ENCODE results near the gene RGS9BP. TPM values are rescaled to one million over a fixed set of nuclear protein-coding genes. Genes with fewer than 3 reads are reported as not detected.

RGS9BP gene
- total RNA-seq, 4 donors from 2014 or later, result 1.5 to 5.5 (median 3.9) TPM

DNA sequence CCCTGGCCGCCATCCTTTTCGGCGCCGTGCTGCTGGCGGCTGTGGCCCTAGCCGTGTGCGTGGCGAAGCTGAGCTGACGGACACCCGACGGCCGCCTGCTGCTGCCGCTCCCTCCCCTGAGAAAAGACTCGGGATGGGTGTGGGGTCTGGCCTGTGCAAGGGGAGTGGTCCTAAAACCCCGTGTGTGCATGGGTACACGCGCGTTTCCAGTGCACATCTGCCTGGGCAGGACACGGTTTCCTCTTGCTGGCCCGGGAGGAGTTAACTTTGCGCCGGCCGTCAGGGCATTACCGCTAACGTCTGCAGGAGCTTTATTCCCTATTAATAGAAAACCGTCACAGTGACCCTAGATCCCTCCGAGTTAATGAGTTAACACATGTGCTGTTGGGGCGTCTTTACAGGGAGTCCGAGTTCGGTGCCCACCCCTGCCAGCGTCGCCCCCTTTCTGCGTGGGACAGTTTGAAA lies 1.3 kb downstream of the RGS9BP start:
- no peaks in the 10 kb centered on the region for H3K36me3 ChIP-seq
- TF ChIP-seq EP300 (IDR thresholded peaks at IDR 0.05), result no peak
- no peak for TF ChIP-seq POLR2AphosphoS5 (IDR thresholded peaks at IDR 0.05)
- TF ChIP-seq POLR2A (IDR thresholded peaks at IDR 0.05; ENCODE audit: low read depth), result no peak
- intact Hi-C loops (cut with DNase I), result no loop called here
- H3K9me3 ChIP-seq, result no peaks in the 10 kb centered on the region
- peaks cover 0 to 13% (median 0%) of the 10 kb centered on the region in 4 donors for H3K27me3 ChIP-seq
- no peak for DNase-seq (ENCODE audit: extremely low spot score)
- peak overlapping the region; percentile 87 to 93 (median 90) for H3K27ac ChIP-seq (replicated peaks in 1 of 4)
- 25% methylated on average over 22 of the region's 33 CpGs for WGBS
- H3K4me3 ChIP-seq, result peak overlapping the region; percentile 75 to 96 (median 92)
- peaks cover 28 to 51% (median 47%) of the 10 kb centered on the region in 4 donors for H3K4me1 ChIP-seq

DNA sequence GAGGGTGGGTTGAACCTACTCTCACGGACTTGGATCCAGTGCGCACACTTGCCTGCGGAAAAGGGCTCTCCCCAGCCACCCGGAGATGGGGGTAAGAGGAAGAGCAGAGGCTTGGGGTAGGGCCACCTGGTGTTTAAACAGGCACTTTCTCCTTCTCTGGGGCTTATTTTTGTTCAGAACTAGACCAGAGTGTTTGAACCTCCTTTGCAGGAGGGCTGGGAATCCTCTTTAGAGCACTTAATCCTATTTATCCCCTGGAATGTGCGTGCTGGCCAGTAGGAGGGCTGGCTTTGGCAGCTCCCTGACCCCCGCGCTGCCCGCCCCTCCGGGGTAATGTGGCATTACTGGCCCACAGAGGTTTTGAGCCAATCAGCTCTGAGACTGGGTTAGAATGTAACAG lies 2.0 kb downstream of the RGS9BP start:
- TF ChIP-seq, protein P1, sequence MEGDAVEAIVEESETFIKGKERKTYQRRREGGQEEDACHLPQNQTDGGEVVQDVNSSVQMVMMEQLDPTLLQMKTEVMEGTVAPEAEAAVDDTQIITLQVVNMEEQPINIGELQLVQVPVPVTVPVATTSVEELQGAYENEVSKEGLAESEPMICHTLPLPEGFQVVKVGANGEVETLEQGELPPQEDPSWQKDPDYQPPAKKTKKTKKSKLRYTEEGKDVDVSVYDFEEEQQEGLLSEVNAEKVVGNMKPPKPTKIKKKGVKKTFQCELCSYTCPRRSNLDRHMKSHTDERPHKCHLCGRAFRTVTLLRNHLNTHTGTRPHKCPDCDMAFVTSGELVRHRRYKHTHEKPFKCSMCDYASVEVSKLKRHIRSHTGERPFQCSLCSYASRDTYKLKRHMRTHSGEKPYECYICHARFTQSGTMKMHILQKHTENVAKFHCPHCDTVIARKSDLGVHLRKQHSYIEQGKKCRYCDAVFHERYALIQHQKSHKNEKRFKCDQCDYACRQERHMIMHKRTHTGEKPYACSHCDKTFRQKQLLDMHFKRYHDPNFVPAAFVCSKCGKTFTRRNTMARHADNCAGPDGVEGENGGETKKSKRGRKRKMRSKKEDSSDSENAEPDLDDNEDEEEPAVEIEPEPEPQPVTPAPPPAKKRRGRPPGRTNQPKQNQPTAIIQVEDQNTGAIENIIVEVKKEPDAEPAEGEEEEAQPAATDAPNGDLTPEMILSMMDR (IDR thresholded peaks at IDR 0.05), result no peak
- TF ChIP-seq POLR2AphosphoS5 (IDR thresholded peaks at IDR 0.05), result no peak
- no peak for TF ChIP-seq EP300 (IDR thresholded peaks at IDR 0.05)
- no peak for TF ChIP-seq POLR2A (IDR thresholded peaks at IDR 0.05; ENCODE audit: low read depth)
- Histone ChIP-seq H3K27me3 (peaks cover 0 to 13% (median 0%) of the 10 kb centered on the region in 4 donors), H3K36me3 (no peaks in the 10 kb centered on the region), H3K9me3 (no peaks in the 10 kb centered on the region), H3K4me1 (peaks cover 28 to 44% (median 42%) of the 10 kb centered on the region in 4 donors), H3K4me3 (peak overlapping the region in 2 of 4 donors; percentile 14 to 15), H3K27ac (replicated peaks in 1 of 4) (peak overlapping the region; percentile 87 to 93 (median 90))
- intact Hi-C loops (cut with DNase I), result no loop called here
- WGBS, result 41% methylated on average over 8 of the region's 9 CpGs
- no peak for DNase-seq (ENCODE audit: extremely low spot score)

DNA sequence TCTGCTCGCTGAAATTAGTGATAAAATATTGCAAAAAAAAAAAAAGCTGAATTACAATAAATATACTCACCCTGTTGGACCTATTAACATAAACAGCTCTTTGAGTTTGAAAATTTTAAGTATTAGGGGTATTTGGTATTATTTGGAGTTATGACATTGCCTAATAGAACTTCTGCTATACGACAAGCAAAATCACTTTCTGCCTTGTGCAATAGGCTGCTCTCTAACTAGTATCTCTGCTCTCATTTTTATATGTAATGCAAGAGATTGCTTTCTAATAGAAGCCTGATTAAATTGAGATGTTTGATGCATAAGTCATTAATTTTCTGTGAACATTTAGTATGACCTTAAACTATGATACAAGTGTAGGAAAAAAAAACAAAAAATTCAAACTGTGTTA lies 5.3 kb downstream of the RGS9BP start:
- H3K36me3 ChIP-seq, result no peaks in the 10 kb centered on the region
- intact Hi-C loops (cut with DNase I), result no loop called here
- H3K27me3 ChIP-seq, result peaks cover 0 to 9% (median 0%) of the 10 kb centered on the region in 4 donors
- no peaks in the 10 kb centered on the region for H3K9me3 ChIP-seq
- H3K4me3 ChIP-seq, result no peak overlapping the region
- no peak overlapping the region for H3K27ac ChIP-seq (replicated peaks in 1 of 4)
- DNase-seq (ENCODE audit: extremely low spot score), result no peak
- 82% methylated on average over 2 of the region's 2 CpGs for WGBS
- H3K4me1 ChIP-seq, result peaks cover 13 to 19% (median 17%) of the 10 kb centered on the region in 4 donors
- TF ChIP-seq, protein P1 (IDR thresholded peaks at IDR 0.05), result no peak
- TF ChIP-seq EP300 (IDR thresholded peaks at IDR 0.05) (no peak), POLR2AphosphoS5 (IDR thresholded peaks at IDR 0.05) (no peak), POLR2A (IDR thresholded peaks at IDR 0.05; ENCODE audit: low read depth) (no peak)

DNA sequence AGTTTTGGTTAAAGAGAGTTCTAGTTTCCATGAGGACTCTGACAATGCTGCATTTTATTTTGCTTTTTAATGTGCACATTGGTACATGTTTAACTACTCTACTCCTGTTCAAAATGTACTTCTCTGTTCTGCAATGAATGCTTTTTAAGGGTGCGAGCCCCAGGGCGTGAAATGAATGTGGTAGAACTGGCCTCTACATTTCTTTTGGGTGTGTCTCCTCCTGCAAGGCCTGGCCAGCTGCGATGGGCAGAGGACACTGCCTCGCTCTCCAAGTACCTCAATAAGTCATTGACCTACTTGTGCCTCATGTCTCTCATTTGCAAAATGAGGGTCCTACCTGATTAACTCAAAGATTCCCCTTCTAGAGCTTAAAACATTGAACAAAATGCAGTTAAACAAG lies 6.7 kb downstream of the RGS9BP start:
- intact Hi-C loops (cut with DNase I), result no loop called here
- 93% methylated on average over 4 of the region's 4 CpGs for WGBS
- Histone ChIP-seq H3K27me3 (no peaks in the 10 kb centered on the region), H3K27ac (replicated peaks in 1 of 4) (no peak overlapping the region), H3K4me1 (peaks cover under 1 to 5% (median 4%) of the 10 kb centered on the region in 4 donors), H3K36me3 (peaks cover 0 to 4% (median 0%) of the 10 kb centered on the region in 4 donors), H3K9me3 (no peaks in the 10 kb centered on the region), H3K4me3 (no peak overlapping the region)
- DNase-seq (ENCODE audit: extremely low spot score), result no peak
- no peak for TF ChIP-seq POLR2AphosphoS5 (IDR thresholded peaks at IDR 0.05)
- TF ChIP-seq POLR2A (IDR thresholded peaks at IDR 0.05; ENCODE audit: low read depth), result no peak
- TF ChIP-seq, protein P1 (IDR thresholded peaks at IDR 0.05), result no peak
- TF ChIP-seq EP300 (IDR thresholded peaks at IDR 0.05), result no peak

DNA sequence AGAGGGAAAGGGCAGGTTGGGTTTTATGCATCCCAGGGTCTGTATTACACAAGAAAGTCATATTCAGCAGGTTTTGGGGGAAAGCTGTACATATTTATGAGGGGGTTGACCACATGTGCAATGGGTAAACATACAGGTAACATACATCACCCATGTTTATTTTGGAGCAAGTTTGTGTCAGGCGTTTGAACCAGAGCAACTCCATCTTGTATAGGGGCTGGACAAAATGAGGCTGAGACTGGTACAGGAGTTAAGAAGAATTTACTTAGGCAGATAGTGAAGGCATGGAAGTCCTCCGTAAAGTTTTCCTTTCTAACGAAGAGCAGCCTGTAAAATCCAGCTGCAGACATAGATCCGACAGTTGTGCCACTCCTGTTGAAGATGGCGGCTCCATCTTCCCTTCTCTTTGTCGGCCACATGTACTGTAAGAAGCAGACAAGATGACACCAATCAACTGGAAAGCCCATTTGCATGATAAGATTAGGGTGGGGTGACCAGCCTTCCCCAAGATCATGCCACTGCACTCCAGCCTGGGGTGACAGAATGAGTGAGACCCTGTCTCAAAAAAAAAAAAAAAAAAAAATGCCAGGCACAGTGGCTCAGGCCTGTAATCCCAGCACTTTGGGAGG lies 11.3 kb downstream of the RGS9BP start:
- Histone ChIP-seq H3K4me1 (peaks cover 5 to 13% (median 12%) of the 10 kb centered on the region in 4 donors), H3K9me3 (no peaks in the 10 kb centered on the region), H3K27me3 (no peaks in the 10 kb centered on the region), H3K36me3 (peaks cover 0 to 4% (median 0%) of the 10 kb centered on the region in 4 donors), H3K27ac (replicated peaks in 1 of 4) (no peak overlapping the region), H3K4me3 (no peak overlapping the region)
- no peak for TF ChIP-seq POLR2A (IDR thresholded peaks at IDR 0.05; ENCODE audit: low read depth)
- TF ChIP-seq, protein P1 (IDR thresholded peaks at IDR 0.05), result no peak
- no peak for TF ChIP-seq POLR2AphosphoS5 (IDR thresholded peaks at IDR 0.05)
- TF ChIP-seq EP300 (IDR thresholded peaks at IDR 0.05), result no peak
- DNase-seq (ENCODE audit: extremely low spot score), result no peak
- WGBS, result 86% methylated on average over 6 of the region's 6 CpGs
- intact Hi-C loops (cut with DNase I), result no loop called here

Measured in esophagus muscularis mucosa (tissue), 4 donors.